Left ventricle myocardium inferior (tissue), 1 donor: ENCODE results near the gene ASPG. TPM values are rescaled to one million over a fixed set of nuclear protein-coding genes. Genes with fewer than 3 reads are reported as not detected.

Experiments
- DNase-seq: peaks from one replicate; pipeline ENCODE4 v3.0.0-alpha.2; 2020
- H3K27ac ChIP-seq: fragments of 200-600 bp; replicated peaks from 2 replicates; pipeline ENCODE4 v1.8.0; 2021
- H3K27me3 ChIP-seq: fragments of 200-600 bp; 2 replicates; pipeline ENCODE4 v1.8.0; 2021; ENCODE audit warnings: low read depth
- H3K36me3 ChIP-seq: fragments of 200-600 bp; 2 replicates; pipeline ENCODE4 v1.8.0; 2021
- H3K4me1 ChIP-seq: fragments of 200-600 bp; 2 replicates; pipeline ENCODE4 v1.8.0; 2021
- H3K4me3 ChIP-seq: fragments of 200-600 bp; 2 replicates; pipeline ENCODE4 v1.8.0; 2021; ENCODE audit warnings: mild to moderate bottlenecking, moderate library complexity
- H3K9me3 ChIP-seq: fragments of 200-600 bp; replicated peaks from 2 replicates; pipeline ENCODE4 v1.8.0; 2021
- CTCF ChIP-seq: fragments of 200-600 bp; IDR thresholded peaks from 2 replicates; pipeline ENCODE4 v1.8.0; 2021; ENCODE audit warnings: antibody characterized with exemption, mild to moderate bottlenecking, borderline replicate concordance
- intact Hi-C: fragments of 100-400 bp; cut with micrococcal nuclease; formaldehyde crosslinking; loops from one replicate; pipeline ENCODE4 v1.11.0; 2022
- total RNA-seq: library from RNA; stranded (reverse); fragmentation: NEBNext Ultra II Directional; extraction: Animal tissue kit (Norgen Biotek cat#: 25700); gene quantifications from one replicate; pipeline ENCODE4 v1.2.1, GENCODE V29; 2021
- donor health status: DM: no; HTN: yes; CAD: no; lungs with severe emphysema.

ASPG gene
- total RNA-seq, 1 donor from 2014 or later, result 27.1 TPM

DNA sequence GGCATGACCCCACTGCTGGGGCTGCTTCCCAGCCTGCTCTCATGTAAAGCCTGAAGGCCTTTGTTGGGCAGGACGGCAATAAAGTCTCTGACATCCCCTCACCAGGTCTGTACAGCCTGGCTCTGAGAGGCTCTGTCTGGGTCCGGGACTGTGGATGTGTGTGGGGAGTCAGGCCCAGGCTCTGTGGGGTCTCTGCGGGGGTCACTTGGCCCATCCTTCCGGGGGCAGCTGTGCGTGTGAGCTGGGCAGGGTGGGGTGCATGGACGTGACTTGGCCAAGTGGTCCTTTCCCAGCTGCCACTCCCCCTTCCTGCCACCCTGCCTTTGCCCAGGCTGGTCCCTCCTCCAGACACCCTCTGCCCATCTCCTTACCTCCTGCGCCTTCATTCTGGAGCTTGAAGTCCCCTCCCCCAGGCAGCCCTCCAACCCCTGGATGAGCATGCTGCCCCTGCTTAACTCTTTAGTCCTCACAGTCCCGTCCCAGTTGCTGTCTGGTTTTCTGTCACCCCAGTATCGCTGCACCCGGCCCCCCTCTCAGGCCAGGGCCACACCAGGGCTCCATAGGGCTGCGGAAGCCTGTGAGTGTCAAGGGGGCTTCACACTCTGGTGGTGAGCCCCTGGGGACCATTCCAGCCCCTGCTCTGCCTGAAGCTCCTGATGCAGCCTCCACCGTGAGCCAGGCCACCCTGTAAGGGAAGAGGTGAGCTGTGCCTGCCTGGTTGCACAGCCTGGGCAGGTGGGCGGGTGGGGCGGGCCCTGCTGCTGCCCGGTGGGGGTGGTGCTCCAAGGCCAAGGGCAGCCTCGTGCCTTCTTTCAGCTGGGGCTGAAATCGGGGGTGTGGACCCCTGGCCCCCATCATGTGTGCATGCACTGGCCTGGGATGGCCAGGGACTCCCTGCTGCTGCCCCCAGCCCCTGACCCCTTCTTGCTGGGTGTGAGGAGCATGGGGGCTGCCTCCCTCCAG, 27.4 kb downstream of the ASPG start:
- Histone ChIP-seq H3K4me3 (no peak overlapping the region), H3K36me3 (no peaks in the 10 kb centered on the region), H3K27me3 (peaks cover 57% of the 10 kb centered on the region), H3K4me1 (peaks cover 19% of the 10 kb centered on the region), H3K27ac (no peak overlapping the region), H3K9me3 (no peaks in the 10 kb centered on the region)
- no peak for TF ChIP-seq CTCF
- intact Hi-C loops, result no loop called here
- DNase-seq, result peak; percentile 12

GRCh38 chr14:104113631-104114420, 28.3 kb downstream of the ASPG start:
- TF ChIP-seq CTCF, result no peak
- peaks cover 66% of the 10 kb centered on the region for H3K27me3 ChIP-seq
- intact Hi-C loops, result no loop called here
- no peak overlapping the region for H3K27ac ChIP-seq
- peak; percentile 8 for DNase-seq
- H3K36me3 ChIP-seq, result no peaks in the 10 kb centered on the region
- H3K4me1 ChIP-seq, result peaks cover 20% of the 10 kb centered on the region
- H3K9me3 ChIP-seq, result no peaks in the 10 kb centered on the region
- no peak overlapping the region for H3K4me3 ChIP-seq

DNA sequence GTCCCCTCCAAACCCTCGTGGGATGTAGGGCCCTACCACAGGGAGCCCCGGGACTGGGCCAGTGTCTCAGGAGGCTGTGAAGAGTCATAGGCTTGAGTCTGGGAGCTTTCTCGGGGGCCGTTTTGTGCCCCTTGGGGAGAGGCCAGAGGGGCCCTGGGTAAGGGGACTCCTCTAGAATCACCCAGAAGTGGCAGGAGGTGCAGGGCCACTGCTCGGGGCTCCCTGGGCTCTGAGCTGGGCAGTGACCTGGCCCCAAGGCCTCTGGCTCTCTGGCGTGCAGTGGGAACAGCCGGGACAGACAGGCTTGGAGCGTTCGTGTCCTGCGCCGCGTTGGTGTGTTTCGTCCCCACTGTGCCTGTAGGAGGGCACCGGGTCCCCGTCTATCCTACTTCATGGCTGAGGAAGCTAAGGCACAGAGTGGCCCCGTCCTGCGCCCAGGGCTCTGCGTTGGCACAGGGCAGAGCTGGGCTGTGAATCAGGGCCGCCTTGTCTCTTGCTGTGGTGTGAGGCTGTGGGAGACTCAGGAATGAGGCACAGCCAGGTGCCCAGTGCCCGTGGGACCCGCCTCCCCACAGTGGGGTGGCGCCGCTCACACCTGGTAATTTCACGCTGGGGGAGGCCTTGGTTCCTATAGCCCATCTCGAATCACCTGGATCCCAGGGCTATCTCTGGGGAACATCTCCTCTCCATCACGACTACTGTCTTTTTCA, 29.1 kb downstream of the ASPG start:
- DNase-seq, result peak; percentile 13
- peaks cover 74% of the 10 kb centered on the region for H3K27me3 ChIP-seq
- intact Hi-C loops, result no loop called here
- peaks cover 20% of the 10 kb centered on the region for H3K4me1 ChIP-seq
- H3K4me3 ChIP-seq, result no peak overlapping the region
- H3K27ac ChIP-seq, result no peak overlapping the region
- H3K9me3 ChIP-seq, result no peaks in the 10 kb centered on the region
- TF ChIP-seq CTCF, result no peak
- no peaks in the 10 kb centered on the region for H3K36me3 ChIP-seq

- Histone ChIP-seq H3K4me3 (no peak overlapping the region), H3K27me3 (peaks cover 80% of the 10 kb centered on the region), H3K9me3 (no peaks in the 10 kb centered on the region), H3K36me3 (no peaks in the 10 kb centered on the region), H3K27ac (no peak overlapping the region), H3K4me1 (peaks cover 20% of the 10 kb centered on the region)
- DNase-seq, result peak; percentile 5
- intact Hi-C loops, result no loop called here
- no peak for TF ChIP-seq CTCF
These were observed 29.7 kb downstream of the ASPG start for GRCh38 chr14:104115131-104115600.

DNA sequence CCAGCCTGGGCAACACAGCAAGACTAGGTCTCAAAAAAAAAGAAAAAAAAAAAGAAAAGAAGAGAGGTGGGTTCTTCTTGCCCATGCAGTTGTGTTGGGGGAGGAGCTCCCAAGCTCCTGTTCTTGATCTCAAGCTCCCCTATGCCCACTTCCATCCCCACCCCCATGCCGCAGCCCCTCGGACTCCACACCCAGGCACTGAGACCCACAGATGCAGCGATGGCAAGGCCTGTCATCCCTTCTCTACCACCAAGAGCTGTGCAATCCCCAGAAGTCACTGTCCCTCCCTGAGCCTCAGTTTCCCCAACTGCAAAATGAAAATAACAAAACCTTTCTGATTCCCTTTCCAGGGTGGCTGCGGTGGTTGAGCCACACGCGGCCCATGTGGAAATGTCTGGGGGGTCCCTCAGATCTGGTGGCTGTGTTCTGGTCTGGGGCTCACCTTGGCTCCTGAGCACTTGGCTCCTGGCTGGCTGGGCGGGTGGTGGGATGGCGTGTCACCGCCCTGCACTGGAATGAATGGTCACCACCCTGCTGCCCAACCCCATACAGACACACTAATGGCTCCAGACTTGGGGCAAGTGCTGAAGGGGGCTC, 30.3 kb downstream of the ASPG start:
- no peak overlapping the region for H3K27ac ChIP-seq
- no peaks in the 10 kb centered on the region for H3K36me3 ChIP-seq
- H3K4me3 ChIP-seq, result peak overlapping the region; percentile 62
- H3K27me3 ChIP-seq, result peaks cover 86% of the 10 kb centered on the region
- H3K9me3 ChIP-seq, result no peaks in the 10 kb centered on the region
- intact Hi-C loops, result no loop called here
- DNase-seq, result no peak
- H3K4me1 ChIP-seq, result peaks cover 20% of the 10 kb centered on the region
- TF ChIP-seq CTCF, result no peak
